H1 (cell line): ENCODE measurements around the gene NTRK2. TPM values are rescaled to one million over a fixed set of nuclear protein-coding genes. Genes with fewer than 3 reads are reported as not detected.

Experiments
- CTCF ChIA-PET: fragments of 300-600 bp; sonication (Branson Sonifier 250); formaldehyde crosslinking; loops from one replicate; lab custom pipeline; 2021; ENCODE audit not compliant: partially characterized antibody; lab: Charles Lee
- POLR2A ChIA-PET: fragments of 300-600 bp; sonication (Branson Sonifier 250); formaldehyde crosslinking; loops from one replicate; lab custom pipeline; 2021; ENCODE audit warnings: inconsistent platforms; ENCODE audit not compliant: partially characterized antibody; lab: Charles Lee
- DNase-seq, 2 experiments: peaks; one replicate each; pipeline versions ENCODE4 v3.0.0 to v3.0.0-alpha.2; 2010 to 2022; ENCODE audit warnings: low spot score in 2 of 2, low read depth in 1 of 2, mixed read lengths in 1 of 2
- FAIRE-seq: peaks from 2 replicates; lab custom pipeline; 2011; peaks lifted over from hg19 to GRCh38; lab: Jason Lieb, UNC
- H2AFZ ChIP-seq: 2 replicates; pipeline ENCODE4 v1.8.1; 2012; ENCODE audit warnings: low read length, inconsistent platforms
- H2AK5ac ChIP-seq: 2 replicates; pipeline ENCODE4 v1.6.1; 2013; ENCODE audit warnings: low read depth, low read length
- H2BK120ac ChIP-seq: replicated peaks from 2 replicates; pipeline ENCODE3; 2013; ENCODE audit warnings: low read depth, low read length, inconsistent platforms
- H2BK12ac ChIP-seq: 2 replicates; pipeline ENCODE4 v1.6.1; 2013; ENCODE audit warnings: low read depth, low read length
- H2BK15ac ChIP-seq: 2 replicates; pipeline ENCODE4 v1.6.1; 2013; ENCODE audit warnings: low read length
- H2BK20ac ChIP-seq: 2 replicates; pipeline ENCODE4 v1.6.1; 2013; ENCODE audit warnings: low read length
- H2BK5ac ChIP-seq: 2 replicates; pipeline ENCODE4 v1.6.1; 2013; ENCODE audit warnings: low read depth, low read length
- H3K14ac ChIP-seq: 2 replicates; pipeline ENCODE4 v1.6.1; 2013; ENCODE audit warnings: inconsistent platforms; ENCODE audit not compliant: insufficient read length
- H3K18ac ChIP-seq: 2 replicates; pipeline ENCODE4 v1.6.1; 2013; ENCODE audit warnings: low read length; ENCODE audit errors: extremely low read depth
- H3K23ac ChIP-seq: 2 replicates; pipeline ENCODE4 v1.6.1; 2013; ENCODE audit warnings: inconsistent platforms; ENCODE audit not compliant: insufficient read length
- H3K23me2 ChIP-seq: 2 replicates; pipeline ENCODE4 v1.6.1; 2013; ENCODE audit warnings: low read depth, low read length
- H3K27ac ChIP-seq: 2 replicates; pipeline ENCODE4 v1.6.1; 2011; ENCODE audit warnings: low read depth, low read length, inconsistent platforms
- H3K27me3 ChIP-seq, 4 experiments: replicated peaks in 1 of 4; 1 replicate in 1 of 4; 2 replicates in 3 of 4; pipeline versions ENCODE4 v1.6.1 to v1.8.1; 2011 to 2013; ENCODE audit warnings: low read length in 3 of 4, mild to moderate bottlenecking in 3 of 4, inconsistent platforms in 2 of 4, mixed read lengths in 2 of 4, moderate library complexity in 1 of 4; ENCODE audit not compliant: control insufficient read depth in 3 of 4, insufficient read depth in 3 of 4; ENCODE audit errors: extremely low read depth in 1 of 4
- H3K36me3 ChIP-seq, 4 experiments: 2 replicates each; pipeline versions ENCODE4 v1.6.1 to v1.8.1; 2011 to 2013; ENCODE audit warnings: mild to moderate bottlenecking in 4 of 4, low read length in 3 of 4, moderate library complexity in 2 of 4, control low read depth in 1 of 4, inconsistent platforms in 1 of 4; ENCODE audit not compliant: insufficient read depth in 4 of 4, control insufficient read depth in 2 of 4
- H3K4ac ChIP-seq: replicated peaks from 2 replicates; pipeline ENCODE3; 2013; ENCODE audit warnings: low read length, low read depth, mixed read lengths, inconsistent platforms; ENCODE audit not compliant: insufficient read length
- H3K4me1 ChIP-seq, 4 experiments: replicated peaks in 1 of 4; 1 replicate in 1 of 4; 2 replicates in 3 of 4; pipeline versions ENCODE4 v1.6.1 to v1.8.1; 2011 to 2013; ENCODE audit warnings: low read length in 3 of 4, inconsistent platforms in 2 of 4, mixed read lengths in 1 of 4; ENCODE audit not compliant: insufficient read depth in 4 of 4, control insufficient read depth in 3 of 4
- H3K4me2 ChIP-seq, 2 experiments: 2 replicates each; pipeline versions ENCODE4 v1.6.1 to v1.8.1; 2011 to 2013; ENCODE audit warnings: low read depth in 2 of 2, low read length in 2 of 2, control low read depth in 1 of 2, inconsistent platforms in 1 of 2, mild to moderate bottlenecking in 1 of 2; ENCODE audit not compliant: insufficient read depth in 1 of 2
- H3K4me3 ChIP-seq, 4 experiments: fragments of 200-600, 300-600 bp in 1 of 4; sonication (generic), shearing (Covaris generic), sonication (Bioruptor Twin) in 1 of 4; 2 replicates each; pipeline versions ENCODE4 v1.5.1 to v1.8.1; 2011 to 2016; ENCODE audit warnings: low read length in 4 of 4, low read depth in 3 of 4, control low read depth in 2 of 4, inconsistent platforms in 2 of 4, mild to moderate bottlenecking in 2 of 4, mixed read lengths in 1 of 4, moderate library complexity in 1 of 4; ENCODE audit not compliant: insufficient read depth in 2 of 4; ENCODE audit errors: extremely low read depth in 1 of 4
- H3K56ac ChIP-seq: replicated peaks from 2 replicates; pipeline ENCODE3; 2013; ENCODE audit warnings: low read depth, mild to moderate bottlenecking, mixed read lengths, low read length, inconsistent platforms; ENCODE audit not compliant: insufficient read length
- H3K79me1 ChIP-seq: 2 replicates; pipeline ENCODE4 v1.6.1; 2013; ENCODE audit warnings: low read depth, low read length, control low read depth
- H3K79me2 ChIP-seq, 2 experiments: 2 replicates each; pipeline versions ENCODE4 v1.6.1 to v1.8.1; 2012 to 2013; ENCODE audit warnings: low read length in 2 of 2, mild to moderate bottlenecking in 2 of 2, inconsistent platforms in 1 of 2; ENCODE audit not compliant: insufficient read depth in 2 of 2, control insufficient read depth in 1 of 2
- H3K9ac ChIP-seq, 4 experiments: replicated peaks in 1 of 4; 1 replicate in 1 of 4; 2 replicates in 3 of 4; pipeline versions ENCODE4 v1.6.1 to v1.8.1; 2011 to 2013; ENCODE audit warnings: low read depth in 3 of 4, low read length in 3 of 4, control low read depth in 2 of 4, mild to moderate bottlenecking in 2 of 4, moderate library complexity in 2 of 4, inconsistent platforms in 1 of 4; ENCODE audit errors: extremely low read depth in 1 of 4
- H3K9me3 ChIP-seq, 2 experiments: 2 replicates each; pipeline versions ENCODE4 v1.6.1 to v1.8.1; 2012 to 2013; ENCODE audit warnings: mild to moderate bottlenecking in 2 of 2, moderate library complexity in 2 of 2, control low read depth in 1 of 2, inconsistent platforms in 1 of 2, low read depth in 1 of 2, low read length in 1 of 2, mixed read lengths in 1 of 2; ENCODE audit not compliant: insufficient read depth in 2 of 2
- H4K20me1 ChIP-seq, 2 experiments: replicated peaks in 1 of 2; 2 replicates each; pipeline versions ENCODE3 to v1.8.1; 2011 to 2013; ENCODE audit warnings: inconsistent platforms in 2 of 2, low read length in 2 of 2, mild to moderate bottlenecking in 1 of 2; ENCODE audit not compliant: insufficient read depth in 2 of 2, control insufficient read depth in 1 of 2
- H4K5ac ChIP-seq: 2 replicates; pipeline ENCODE4 v1.6.1; 2013; ENCODE audit warnings: low read length, low read depth, mixed read lengths, inconsistent platforms; ENCODE audit not compliant: insufficient read length
- H4K8ac ChIP-seq: 2 replicates; pipeline ENCODE4 v1.8.0; 2013; ENCODE audit warnings: mild to moderate bottlenecking, moderate library complexity, low read length, inconsistent platforms; ENCODE audit not compliant: insufficient read depth; ENCODE audit errors: extremely low read depth
- H4K91ac ChIP-seq: replicated peaks from 2 replicates; pipeline ENCODE3; 2013; ENCODE audit warnings: low read length, mixed read lengths, inconsistent platforms; ENCODE audit not compliant: insufficient read length
- BCL11A ChIP-seq, 2 experiments: IDR thresholded peaks; one replicate each; pipeline ENCODE4 v1.6.1; 2011; ENCODE audit warnings: low read depth in 2 of 2, low read length in 2 of 2, mild to moderate bottlenecking in 2 of 2
- GTF2F1 ChIP-seq: IDR thresholded peaks from 2 replicates; pipeline ENCODE4 v1.6.1; 2012; ENCODE audit warnings: low read depth, low read length, improper control_type of control experiment, borderline replicate concordance
- HDAC2 ChIP-seq, 2 experiments: fragments of 300-600 bp in 1 of 2; sonication (generic) in 1 of 2; IDR thresholded peaks; 2 replicates each; pipeline ENCODE4 v1.6.1; 2011 to 2012; ENCODE audit warnings: low read depth in 2 of 2, low read length in 2 of 2, mild to moderate bottlenecking in 2 of 2, moderate library complexity in 2 of 2, borderline replicate concordance in 1 of 2, inconsistent platforms in 1 of 2
- KDM1A ChIP-seq: fragments of 200-600, 300-600 bp; sonication (generic); IDR thresholded peaks from 2 replicates; pipeline ENCODE4 v1.7.1; 2016; ENCODE audit warnings: mild to moderate bottlenecking, low read length, borderline replicate concordance
- PHF8 ChIP-seq: fragments of 200-600 bp; sonication (generic); conservative IDR thresholded peaks from 2 replicates; pipeline ENCODE4 v1.7.1; 2012; ENCODE audit warnings: low read depth, mild to moderate bottlenecking, inconsistent platforms, low read length, moderate library complexity
- POLR2A ChIP-seq, 2 experiments: IDR thresholded peaks; 1 replicate in 1 of 2; 2 replicates in 1 of 2; pipeline ENCODE4 v1.6.1; 2011; ENCODE audit warnings: low read depth in 2 of 2, low read length in 2 of 2, mild to moderate bottlenecking in 2 of 2; ENCODE audit errors: control extremely low read depth in 1 of 2
- POU5F1 ChIP-seq: IDR thresholded peaks from 2 replicates; pipeline ENCODE4 v1.6.1; 2011; ENCODE audit warnings: low read depth, mild to moderate bottlenecking, low read length, moderate library complexity
- SIRT6 ChIP-seq: IDR thresholded peaks from one replicate; pipeline ENCODE4 v1.7.1; 2012; ENCODE audit warnings: low read length, inconsistent platforms
- SP1 ChIP-seq: IDR thresholded peaks from 2 replicates; pipeline ENCODE4 v1.6.1; 2011; ENCODE audit warnings: low read depth, low read length
- SRF ChIP-seq: IDR thresholded peaks from 2 replicates; pipeline ENCODE4 v1.6.1; 2011; ENCODE audit warnings: mild to moderate bottlenecking, low read depth, low read length, moderate library complexity
- USF2 ChIP-seq: IDR thresholded peaks from 2 replicates; pipeline ENCODE4 v1.6.1; 2011; ENCODE audit warnings: low read length, improper control_type of control experiment
- ZNF274 ChIP-seq: IDR thresholded peaks from 2 replicates; pipeline ENCODE4 v1.7.0; 2012; ENCODE audit warnings: low read length, borderline replicate concordance; ENCODE audit errors: extremely low read depth
- WGBS, 2 experiments: shearing (Covaris generic) in 1 of 2; methylation state at CpG; one replicate each; pipeline versions ENCODE4 v1.1.6 to v1.1.7; 2013 to 2015; ENCODE audit warnings: low lambda C conversion rate in 2 of 2, mixed read lengths in 2 of 2, inconsistent platforms in 1 of 2, low coverage in 1 of 2, missing lambda C conversion rate in 1 of 2; ENCODE audit not compliant: insufficient replicate concordance in 2 of 2, insufficient coverage in 1 of 2, insufficient read length in 1 of 2; ENCODE audit errors: extremely low coverage in 1 of 2, missing lambda C conversion rate in 1 of 2; 5-methylcytosine and 5-hydroxymethylcytosine counted together
- polyA plus RNA-seq, 7 experiments: library from polyadenylated mRNA; depleted of rRNA in 3 of 7; stranded (reverse) in 5 of 7; unstranded in 2 of 7; fragments of >200 nt in 5 of 7; fragments of 200-250 nt in 2 of 7; gene quantifications; 1 replicate in 5 of 7; 2 replicates in 1 of 7; 4 replicates in 1 of 7; pipeline versions ENCODE4 v1.2.1 to v1.2.3, GENCODE V29; 2011 to 2013; ENCODE audit warnings: missing spikeins in 2 of 7, mixed read lengths in 2 of 7
- total RNA-seq: library from RNA; stranded (reverse); fragmentation: NEBNext Ultra II Directional; extraction: Animal tissue kit (Norgen Biotek cat#: 25700); gene quantifications from 2 replicates; pipeline ENCODE4 v1.2.1, GENCODE V29; 2021

NTRK2 gene
- total and polyA plus RNA-seq, 2 of the 8 experiments (the other 6 are each of a cell fraction or from before 2014, with no cell fraction given), result 0.03 to 0.04 TPM

GRCh38 chr9:84843175-84843824, 173.8 kb downstream of the NTRK2 start:
- WGBS, 2 experiments, result 69% methylated on average over 5 of the region's 5 CpGs; no CpG with 5 or more reads in 1 of the 2 experiments
- Histone ChIP-seq H4K5ac (no peak overlapping the region), H2BK120ac (no peak overlapping the region), H3K9ac (no peak overlapping the region), H2BK5ac (no peak overlapping the region), H3K4me2 (no peak overlapping the region), H3K9me3 (no peaks in the 10 kb centered on the region), H4K20me1 (no peaks in the 10 kb centered on the region), H3K79me1 (no peaks in the 10 kb centered on the region), H3K4ac (no peak overlapping the region), H3K23ac (no peak overlapping the region), H3K79me2 (no peaks in the 10 kb centered on the region), H4K91ac (no peak overlapping the region), H3K4me3 (no peak overlapping the region), H3K27me3 (no peaks in the 10 kb centered on the region; a peak in 3 of 7 replicates), H3K56ac (no peak overlapping the region), H3K14ac (no peak overlapping the region), H4K8ac (no peak overlapping the region), H2BK20ac (0 out of 2 replicates have a peak overlapping the region, but pooled peaks have one; percentile 21), H2BK15ac (no peak overlapping the region), H2AFZ (peak overlapping the region; percentile 35; the same call in 1 of the 2 replicates), H3K18ac (no peak overlapping the region), H3K4me1 (peaks cover 0 to 7% (median 5%) of the 10 kb centered on the region in 4 experiments; a peak in 3 of 7 replicates), H2AK5ac (no peak overlapping the region), H3K27ac (no peak overlapping the region), H3K23me2 (no peaks in the 10 kb centered on the region), H3K36me3 (no peaks in the 10 kb centered on the region), H2BK12ac (0 out of 2 replicates have a peak overlapping the region, but pooled peaks have one; percentile 43)
- ChIA-PET POLR2A (no interaction called here), CTCF (interaction anchor here (0.6 to 1.6 kb wide), 6 partner anchors 9 to 161 kb away, joined by 3 to 4 read pairs (median 4); no protein-coding TSS in a partner anchor)
- FAIRE-seq (no peak), DNase-seq (no peak)
- no peak for TF ChIP-seq HDAC2 (IDR thresholded peaks at IDR 0.05; ENCODE audit: borderline replicate concordance in 1 of 2, low read depth in 2 of 2, low read length in 2 of 2)
- no peak for TF ChIP-seq SP1
- TF ChIP-seq GTF2F1, result no peak
- TF ChIP-seq BCL11A (IDR thresholded peaks at IDR 0.05; ENCODE audit: low read depth in 2 of 2, low read length in 2 of 2), result no peak
- no peak for TF ChIP-seq ZNF274
- TF ChIP-seq POLR2A (IDR thresholded peaks at IDR 0.05; ENCODE audit: control extremely low read depth in 1 of 2, low read depth in 2 of 2, low read length in 2 of 2), result no peak
- no peak for TF ChIP-seq PHF8
- TF ChIP-seq KDM1A, result no peak
- TF ChIP-seq POU5F1, result no peak
- TF ChIP-seq SIRT6, result no peak
- TF ChIP-seq USF2, result no peak
- no peak for TF ChIP-seq SRF
